HCT116 (cell line): ENCODE data around the gene ABLIM1. TPM values are rescaled to one million over a fixed set of nuclear protein-coding genes. Genes with fewer than 3 reads are reported as not detected.

ENCODE experiments used
- ATAC-seq: fragments of 200-7000 bp; cut with Tn5 transposase; 2 replicates; pipeline ENCODE4 v1.9.1; 2020; ENCODE audit warnings: mild to moderate bottlenecking, moderate library complexity
- BruUV-seq: library from RNA; stranded (reverse); fragments of 400-500 nt; replicated peaks from 2 replicates; lab custom pipeline; 2021; lab: Mats Ljungman, UMichigan
- CTCF ChIA-PET: fragments of 300-600 bp; sonication (Branson Sonifier 250); formaldehyde crosslinking; loops from one replicate; lab custom pipeline; 2021; ENCODE audit warnings: antibody characterized with exemption; lab: Charles Lee
- POLR2A ChIA-PET: fragments of 300-600, 350-600 bp; sonication (Branson Sonifier 250); formaldehyde crosslinking; loops from one replicate; lab custom pipeline; 2021; ENCODE audit warnings: antibody characterized with exemption; lab: Charles Lee
- RAD21 ChIA-PET, 2 experiments: fragments of 300-600 bp; sonication (Branson Sonifier 250); formaldehyde crosslinking; loops; one replicate each; lab custom pipeline; 2023; ENCODE audit warnings: low total read pairs in 2 of 2; ENCODE audit not compliant: uncharacterized antibody in 2 of 2, unreplicated experiment in 2 of 2, low non-redundant PET in 1 of 2; lab: Charles Lee
- DNase-seq: peaks from one replicate; pipeline ENCODE4 v3.0.0-alpha.2; 2010; ENCODE audit warnings: low read depth, low spot score
- H2AFZ ChIP-seq: fragments of 200-600 bp; shearing (Covaris generic), sonication (generic); 2 replicates; pipeline ENCODE4 v1.6.1; 2017; ENCODE audit warnings: low read depth, mixed run types, mixed read lengths, antibody characterized with exemption, low read length; ENCODE audit not compliant: poor library complexity, severe bottlenecking
- H3K27ac ChIP-seq: 2 replicates; pipeline ENCODE4 v1.5.1; 2012; ENCODE audit warnings: low read depth, low read length
- H3K27me3 ChIP-seq: fragments of 200-600 bp; sonication (generic); 2 replicates; pipeline ENCODE4 v1.6.1; 2016; ENCODE audit warnings: mixed run types, low read length, mixed read lengths; ENCODE audit not compliant: insufficient read depth
- H3K36me3 ChIP-seq, 2 experiments: fragments of 200-500 bp in 1 of 2; fragments of 200-600 bp in 1 of 2; sonication (Bioruptor generic) in 1 of 2; sonication (generic) in 1 of 2; 2 replicates each; pipeline versions ENCODE4 v1.5.1 to v1.6.1; 2014 to 2016; ENCODE audit warnings: low read length in 2 of 2, inconsistent platforms in 1 of 2, mixed read lengths in 1 of 2, mixed run types in 1 of 2; ENCODE audit not compliant: insufficient read depth in 2 of 2, control insufficient read depth in 1 of 2
- H3K4me1 ChIP-seq, 2 experiments: fragments of 200-600 bp in 1 of 2; sonication (generic) in 1 of 2; 2 replicates each; pipeline versions ENCODE4 v1.5.1 to v1.6.1; 2012 to 2017; ENCODE audit warnings: low read length in 2 of 2, inconsistent platforms in 1 of 2, mild to moderate bottlenecking in 1 of 2, mixed read lengths in 1 of 2, mixed run types in 1 of 2, moderate library complexity in 1 of 2; ENCODE audit not compliant: insufficient read depth in 2 of 2, control insufficient read depth in 1 of 2
- H3K4me2 ChIP-seq: fragments of 200-600 bp; sonication (generic); 2 replicates; pipeline ENCODE4 v1.6.1; 2017; ENCODE audit warnings: mixed run types, low read length, mixed read lengths
- H3K4me3 ChIP-seq, 2 experiments: fragments of 200-600 bp in 1 of 2; sonication (generic) in 1 of 2; replicated peaks in 1 of 2; 2 replicates each; pipeline ENCODE4 v1.5.1; 2011 to 2016; ENCODE audit warnings: low read length in 2 of 2, control low read depth in 1 of 2, low read depth in 1 of 2, mild to moderate bottlenecking in 1 of 2, mixed read lengths in 1 of 2, mixed run types in 1 of 2
- H3K79me2 ChIP-seq: fragments of 200-600 bp; sonication (generic); 2 replicates; pipeline ENCODE4 v1.6.1; 2017; ENCODE audit warnings: mild to moderate bottlenecking, mixed run types, low read length, moderate library complexity, mixed read lengths; ENCODE audit not compliant: insufficient read depth
- H3K9ac ChIP-seq: fragments of 200-600 bp; sonication (generic); 2 replicates; pipeline ENCODE4 v1.6.1; 2016; ENCODE audit warnings: low read length, mixed read lengths
- H3K9me2 ChIP-seq: fragments of 200-600 bp; sonication (generic), shearing (Covaris generic); 2 replicates; pipeline ENCODE4 v1.6.1; 2017; ENCODE audit warnings: mixed run types, mild to moderate bottlenecking, moderate library complexity; ENCODE audit not compliant: insufficient read depth
- H3K9me3 ChIP-seq, 2 experiments: fragments of 200-500 bp in 1 of 2; fragments of 200-600 bp in 1 of 2; sonication (Bioruptor generic) in 1 of 2; sonication (generic) in 1 of 2; 2 replicates each; pipeline ENCODE4 v1.6.1; 2014 to 2017; ENCODE audit warnings: low read length in 2 of 2, mixed read lengths in 2 of 2, inconsistent platforms in 1 of 2, low read depth in 1 of 2, mild to moderate bottlenecking in 1 of 2, mixed run types in 1 of 2, moderate library complexity in 1 of 2; ENCODE audit not compliant: control insufficient read depth in 1 of 2, insufficient read depth in 1 of 2
- H4K20me1 ChIP-seq: fragments of 200-600 bp; sonication (generic), shearing (Covaris generic); 2 replicates; pipeline ENCODE4 v1.6.1; 2017; ENCODE audit warnings: mixed run types, mild to moderate bottlenecking, moderate library complexity; ENCODE audit not compliant: insufficient read depth
- EGR1 ChIP-seq: IDR thresholded peaks from 2 replicates; pipeline ENCODE4 v1.6.1; 2012; ENCODE audit warnings: low read depth
- EZH2 ChIP-seq: fragments of 200-600 bp; sonication (generic); IDR thresholded peaks from 2 replicates; pipeline ENCODE4 v1.6.1; 2017; ENCODE audit warnings: antibody characterized with exemption, mixed run types
- EZH2phosphoT487 ChIP-seq: fragments of 200-600 bp; IDR thresholded peaks from 2 replicates; pipeline ENCODE4 v1.6.1; 2018; ENCODE audit warnings: antibody characterized with exemption, borderline replicate concordance
- FOSL1 ChIP-seq: IDR thresholded peaks from 2 replicates; pipeline ENCODE4 v1.6.1; 2012; ENCODE audit warnings: low read depth
- RAD21 ChIP-seq: IDR thresholded peaks from 2 replicates; pipeline ENCODE4 v1.6.1; 2012; ENCODE audit warnings: low read depth, mild to moderate bottlenecking
- YY1 ChIP-seq: IDR thresholded peaks from 2 replicates; pipeline ENCODE4 v1.6.1; 2011; ENCODE audit warnings: low read length, low read depth, moderate library complexity, mild to moderate bottlenecking; ENCODE audit not compliant: insufficient replicate concordance; ENCODE audit errors: extremely low read depth
- intact Hi-C: fragments of 100-400 bp; cut with micrococcal nuclease; formaldehyde crosslinking; loops from 2 replicates; pipeline ENCODE4 v1.10.0; 2022
- total RNA-seq: library from RNA; stranded (reverse); gene quantifications from one replicate; pipeline ENCODE4 v1.2.1, GENCODE V29; 2021; ENCODE audit not compliant: unreplicated experiment
- TF ChIP-seq, protein P1 (sequence below): IDR thresholded peaks from 2 replicates; pipeline ENCODE4 v1.6.1; 2012; ENCODE audit warnings: low read depth
- TF ChIP-seq, protein P2 (sequence below): IDR thresholded peaks from 2 replicates; pipeline ENCODE4 v1.6.1; 2011; ENCODE audit warnings: mild to moderate bottlenecking, low read length, moderate library complexity; ENCODE audit not compliant: insufficient replicate concordance; ENCODE audit errors: extremely low read depth

The ABLIM1 gene
- total RNA-seq, 1 experiment from 2014 or later, result 96.2 TPM

DNA sequence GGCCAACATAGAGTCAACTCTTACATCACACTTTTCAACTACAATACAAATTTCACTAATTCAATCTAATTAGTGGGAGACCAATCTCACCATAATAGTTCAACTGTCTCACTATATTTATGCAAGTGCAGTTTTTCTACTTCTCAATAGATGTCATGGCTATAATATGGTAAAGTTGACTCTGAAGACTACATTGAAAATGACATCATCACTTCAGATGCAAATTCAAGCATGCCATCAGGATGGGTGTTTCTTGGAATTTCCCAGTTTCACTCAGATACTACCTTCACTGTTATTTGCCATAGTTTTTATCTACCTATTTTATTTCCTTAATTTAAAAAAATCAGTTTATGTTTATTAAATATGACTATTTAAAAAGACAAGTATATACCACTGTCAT lies 67.1 kb downstream of the ABLIM1 start:
- Histone ChIP-seq H3K4me2 (no peak overlapping the region), H3K36me3 (no peaks in the 10 kb centered on the region), H3K9me3 (no peaks in the 10 kb centered on the region), H3K9ac (no peak overlapping the region), H2AFZ (no peak overlapping the region), H3K9me2 (no peaks in the 10 kb centered on the region), H4K20me1 (no peaks in the 10 kb centered on the region), H3K4me1 (no peaks in the 10 kb centered on the region), H3K79me2 (no peaks in the 10 kb centered on the region), H3K27me3 (no peaks in the 10 kb centered on the region), H3K27ac (no peak overlapping the region), H3K4me3 (no peak overlapping the region)
- no TSS peak for BruUV-seq
- DNase-seq (no peak), ATAC-seq (no peak)
- intact Hi-C loops, result no loop called here
- ChIA-PET CTCF (no interaction called here), RAD21 (no interaction called here), POLR2A (no interaction called here)
- TF ChIP-seq EZH2, result no peak
- no peak for TF ChIP-seq RAD21
- TF ChIP-seq, protein P1, sequence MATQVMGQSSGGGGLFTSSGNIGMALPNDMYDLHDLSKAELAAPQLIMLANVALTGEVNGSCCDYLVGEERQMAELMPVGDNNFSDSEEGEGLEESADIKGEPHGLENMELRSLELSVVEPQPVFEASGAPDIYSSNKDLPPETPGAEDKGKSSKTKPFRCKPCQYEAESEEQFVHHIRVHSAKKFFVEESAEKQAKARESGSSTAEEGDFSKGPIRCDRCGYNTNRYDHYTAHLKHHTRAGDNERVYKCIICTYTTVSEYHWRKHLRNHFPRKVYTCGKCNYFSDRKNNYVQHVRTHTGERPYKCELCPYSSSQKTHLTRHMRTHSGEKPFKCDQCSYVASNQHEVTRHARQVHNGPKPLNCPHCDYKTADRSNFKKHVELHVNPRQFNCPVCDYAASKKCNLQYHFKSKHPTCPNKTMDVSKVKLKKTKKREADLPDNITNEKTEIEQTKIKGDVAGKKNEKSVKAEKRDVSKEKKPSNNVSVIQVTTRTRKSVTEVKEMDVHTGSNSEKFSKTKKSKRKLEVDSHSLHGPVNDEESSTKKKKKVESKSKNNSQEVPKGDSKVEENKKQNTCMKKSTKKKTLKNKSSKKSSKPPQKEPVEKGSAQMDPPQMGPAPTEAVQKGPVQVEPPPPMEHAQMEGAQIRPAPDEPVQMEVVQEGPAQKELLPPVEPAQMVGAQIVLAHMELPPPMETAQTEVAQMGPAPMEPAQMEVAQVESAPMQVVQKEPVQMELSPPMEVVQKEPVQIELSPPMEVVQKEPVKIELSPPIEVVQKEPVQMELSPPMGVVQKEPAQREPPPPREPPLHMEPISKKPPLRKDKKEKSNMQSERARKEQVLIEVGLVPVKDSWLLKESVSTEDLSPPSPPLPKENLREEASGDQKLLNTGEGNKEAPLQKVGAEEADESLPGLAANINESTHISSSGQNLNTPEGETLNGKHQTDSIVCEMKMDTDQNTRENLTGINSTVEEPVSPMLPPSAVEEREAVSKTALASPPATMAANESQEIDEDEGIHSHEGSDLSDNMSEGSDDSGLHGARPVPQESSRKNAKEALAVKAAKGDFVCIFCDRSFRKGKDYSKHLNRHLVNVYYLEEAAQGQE, result no peak
- no peak for TF ChIP-seq EZH2phosphoT487
- TF ChIP-seq, protein P2, sequence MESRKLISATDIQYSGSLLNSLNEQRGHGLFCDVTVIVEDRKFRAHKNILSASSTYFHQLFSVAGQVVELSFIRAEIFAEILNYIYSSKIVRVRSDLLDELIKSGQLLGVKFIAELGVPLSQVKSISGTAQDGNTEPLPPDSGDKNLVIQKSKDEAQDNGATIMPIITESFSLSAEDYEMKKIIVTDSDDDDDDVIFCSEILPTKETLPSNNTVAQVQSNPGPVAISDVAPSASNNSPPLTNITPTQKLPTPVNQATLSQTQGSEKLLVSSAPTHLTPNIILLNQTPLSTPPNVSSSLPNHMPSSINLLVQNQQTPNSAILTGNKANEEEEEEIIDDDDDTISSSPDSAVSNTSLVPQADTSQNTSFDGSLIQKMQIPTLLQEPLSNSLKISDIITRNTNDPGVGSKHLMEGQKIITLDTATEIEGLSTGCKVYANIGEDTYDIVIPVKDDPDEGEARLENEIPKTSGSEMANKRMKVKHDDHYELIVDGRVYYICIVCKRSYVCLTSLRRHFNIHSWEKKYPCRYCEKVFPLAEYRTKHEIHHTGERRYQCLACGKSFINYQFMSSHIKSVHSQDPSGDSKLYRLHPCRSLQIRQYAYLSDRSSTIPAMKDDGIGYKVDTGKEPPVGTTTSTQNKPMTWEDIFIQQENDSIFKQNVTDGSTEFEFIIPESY, result no peak
- TF ChIP-seq EGR1, result no peak
- TF ChIP-seq FOSL1, result no peak
- no peak for TF ChIP-seq YY1
